Left lung (tissue), 10 donors: ENCODE measurements around the gene VAC14. TPM values are rescaled to one million over a fixed set of nuclear protein-coding genes. Genes with fewer than 3 reads are reported as not detected.
A peak's percentile ranks its signal among the peaks of the same experiment; 100 is the strongest.

Experiments
- ATAC-seq: fragments of 200-7000 bp; cut with Tn5 transposase; one replicate; pipeline ENCODE4 v1.9.1; 2020; ENCODE audit warnings: moderate library complexity
- DNase-seq, 4 donors: peaks; one replicate each; pipeline ENCODE4 v3.0.0-alpha.2; 2013 to 2020
- H3K27ac ChIP-seq, 2 donors: fragments of 200-600 bp; sonication (generic) in 1 of 2; one replicate each; pipeline versions ENCODE4 v1.5.0 to v1.8.0; 2020 to 2021
- H3K27me3 ChIP-seq, 2 donors: fragments of 200-600 bp; sonication (generic) in 1 of 2; one replicate each; pipeline versions ENCODE4 v1.5.0 to v1.8.0; 2020 to 2021
- H3K36me3 ChIP-seq, 2 donors: fragments of 200-600 bp; sonication (generic) in 1 of 2; one replicate each; pipeline versions ENCODE4 v1.5.0 to v1.8.0; 2020 to 2021
- H3K4me1 ChIP-seq, 2 donors: fragments of 200-600 bp; one replicate each; pipeline ENCODE4 v1.8.0; 2021
- H3K4me3 ChIP-seq, 2 donors: fragments of 200-600 bp; sonication (generic) in 1 of 2; one replicate each; pipeline versions ENCODE4 v1.5.0 to v1.8.0; 2020 to 2021; ENCODE audit warnings: mild to moderate bottlenecking in 1 of 2
- H3K9me3 ChIP-seq, 2 donors: fragments of 200-600 bp; sonication (generic) in 1 of 2; one replicate each; pipeline versions ENCODE4 v1.5.0 to v1.8.0; 2020 to 2021
- CTCF ChIP-seq, 2 donors: fragments of 200-600 bp; sonication (generic) in 1 of 2; IDR thresholded peaks; one replicate each; pipeline versions ENCODE4 v1.5.0 to v1.8.0; 2021; ENCODE audit warnings: antibody characterized with exemption in 2 of 2
- intact Hi-C, 2 donors: fragments of 100-400 bp; cut with DNase I; formaldehyde crosslinking; loops; one replicate each; pipeline versions ENCODE4 v1.11.2 to v1.14.2; 2022
- polyA plus RNA-seq, 6 donors: library from polyadenylated mRNA; unstranded; fragments of 120-200 nt; gene quantifications; one replicate each; pipeline ENCODE4 v1.2.1, GENCODE V29; 2013; ENCODE audit not compliant: insufficient read length in 6 of 6
- total RNA-seq, 2 donors: library from RNA; stranded (reverse); fragmentation: NEBNext Ultra II Directional; extraction: Animal tissue kit (Norgen Biotek cat#: 25700); gene quantifications; one replicate each; pipeline ENCODE4 v1.2.1, GENCODE V29; 2021
- donor health status: DM: no; HTN: yes; CAD: no.
- donor health status: DM: no; HTN: no; CAD: no.

The VAC14 gene
- total and polyA plus RNA-seq, 8 donors, result 22.2 to 53.2 (median 29.2) TPM

GRCh38 chr16:70730944-70731343 lies 70.0 kb downstream of the VAC14 start:
- ATAC-seq, result no peak
- Histone ChIP-seq H3K27ac (no peak overlapping the region), H3K9me3 (no peaks in the 10 kb centered on the region), H3K36me3 (peaks cover 0 to 64% of the 10 kb centered on the region in 2 donors), H3K4me1 (peaks cover 13 to 16% of the 10 kb centered on the region in 2 donors), H3K27me3 (no peaks in the 10 kb centered on the region), H3K4me3 (no peak overlapping the region)
- DNase-seq, result no peak
- no peak for TF ChIP-seq CTCF (IDR thresholded peaks at IDR 0.05)
- intact Hi-C loops, result loop anchor here in 1 of 2 donors (10.0 kb wide), 1 partner anchor 46 kb away; the partner anchor contains the start of gene MTSS2

GRCh38 chr16:70730031-70730430 lies 70.9 kb downstream of the VAC14 start:
- peaks cover 21% of the 10 kb centered on the region in 2 donors for H3K4me1 ChIP-seq
- intact Hi-C loops, result loop anchor here in 1 of 2 donors (10.0 kb wide), 1 partner anchor 45 kb away; the partner anchor contains the start of gene MTSS2
- H3K27me3 ChIP-seq, result no peaks in the 10 kb centered on the region
- DNase-seq (peak in 1 of 4 donors; percentile 61), ATAC-seq (no peak)
- no peaks in the 10 kb centered on the region for H3K9me3 ChIP-seq
- H3K4me3 ChIP-seq, result no peak overlapping the region
- H3K27ac ChIP-seq, result no peak overlapping the region
- no peak for TF ChIP-seq CTCF (IDR thresholded peaks at IDR 0.05)
- H3K36me3 ChIP-seq, result peaks cover 0 to 61% of the 10 kb centered on the region in 2 donors

- Histone ChIP-seq H3K9me3 (no peaks in the 10 kb centered on the region), H3K36me3 (peaks cover 0 to 59% of the 10 kb centered on the region in 2 donors), H3K4me3 (no peak overlapping the region), H3K27me3 (no peaks in the 10 kb centered on the region), H3K27ac (no peak overlapping the region), H3K4me1 (peaks cover 23 to 27% of the 10 kb centered on the region in 2 donors)
- intact Hi-C loops, result no loop called here
- TF ChIP-seq CTCF (IDR thresholded peaks at IDR 0.05), result no peak
- ATAC-seq (no peak), DNase-seq (no peak)
Measured at GRCh38 chr16:70729292-70729691, 71.7 kb downstream of the VAC14 start.

- no peaks in the 10 kb centered on the region for H3K27me3 ChIP-seq
- H3K4me1 ChIP-seq, result peaks cover 23 to 27% of the 10 kb centered on the region in 2 donors
- intact Hi-C loops, result no loop called here
- ATAC-seq (no peak), DNase-seq (no peak)
- H3K4me3 ChIP-seq, result no peak overlapping the region
- H3K9me3 ChIP-seq, result no peaks in the 10 kb centered on the region
- no peak overlapping the region for H3K27ac ChIP-seq
- H3K36me3 ChIP-seq, result peaks cover 0 to 59% of the 10 kb centered on the region in 2 donors
- no peak for TF ChIP-seq CTCF (IDR thresholded peaks at IDR 0.05)
Measured at GRCh38 chr16:70728150-70728549, 72.8 kb downstream of the VAC14 start.

- no peaks in the 10 kb centered on the region for H3K27me3 ChIP-seq
- H3K27ac ChIP-seq, result peak overlapping the region; percentile 70 to 90
- no peak for ATAC-seq
- DNase-seq, result peak in 2 of 4 donors; percentile 92 to 94
- peaks cover 0 to 69% of the 10 kb centered on the region in 2 donors for H3K36me3 ChIP-seq
- no peak for TF ChIP-seq CTCF (IDR thresholded peaks at IDR 0.05)
- H3K4me1 ChIP-seq, result peaks cover 23 to 27% of the 10 kb centered on the region in 2 donors
- intact Hi-C loops, result no loop called here
- H3K9me3 ChIP-seq, result no peaks in the 10 kb centered on the region
- no peak overlapping the region for H3K4me3 ChIP-seq
Measured at GRCh38 chr16:70726892-70727361, 74.0 kb downstream of the VAC14 start.
